GM23338 (cell line): ENCODE data around the gene VNN1. TPM values are rescaled to one million over a fixed set of nuclear protein-coding genes. Genes with fewer than 3 reads are reported as not detected.

ENCODE experiments used
- ATAC-seq: fragments of 200-7000 bp; cut with Tn5 transposase; 3 replicates; pipeline ENCODE4 v1.9.1; 2020
- DNase-seq: peaks from one replicate; pipeline ENCODE4 v3.0.0-alpha.2; 2015; ENCODE audit warnings: low spot score
- H2AFZ ChIP-seq: fragments of 200-600 bp; sonication (generic); 2 replicates; pipeline ENCODE4 v1.8.0; 2016; ENCODE audit warnings: antibody characterized with exemption, mild to moderate bottlenecking, moderate library complexity
- H3F3A ChIP-seq: fragments of 200-600 bp; sonication (generic); replicated peaks from 2 replicates; pipeline ENCODE4 v1.8.0; 2017; ENCODE audit warnings: antibody characterized with exemption, mixed run types, low read depth
- H3K27ac ChIP-seq: fragments of 200-600 bp; sonication (generic); 2 replicates; pipeline ENCODE4 v1.6.1; 2016; ENCODE audit warnings: low read depth
- H3K27me3 ChIP-seq: fragments of 200-600 bp; sonication (generic); 2 replicates; pipeline ENCODE4 v1.8.0; 2016; ENCODE audit warnings: mild to moderate bottlenecking, mixed run types, moderate library complexity; ENCODE audit not compliant: insufficient read depth
- H3K36me3 ChIP-seq: fragments of 200-600 bp; sonication (generic); 2 replicates; pipeline ENCODE4 v1.8.0; 2016; ENCODE audit warnings: mild to moderate bottlenecking; ENCODE audit not compliant: insufficient read depth
- H3K4me1 ChIP-seq: fragments of 200-600 bp; sonication (generic); 2 replicates; pipeline ENCODE4 v1.8.0; 2016; ENCODE audit warnings: mild to moderate bottlenecking, moderate library complexity; ENCODE audit not compliant: insufficient read depth
- H3K4me2 ChIP-seq: fragments of 200-600 bp; sonication (generic); 2 replicates; pipeline ENCODE4 v1.7.1; 2017; ENCODE audit warnings: mixed run types
- H3K4me3 ChIP-seq: fragments of 200-600 bp; sonication (generic); 2 replicates; pipeline ENCODE4 v1.6.1; 2016; ENCODE audit warnings: mixed run types
- H3K79me2 ChIP-seq: fragments of 200-600 bp; sonication (generic); replicated peaks from 2 replicates; pipeline ENCODE4 v1.8.0; 2017; ENCODE audit warnings: mild to moderate bottlenecking; ENCODE audit not compliant: insufficient read depth
- H3K9me2 ChIP-seq: fragments of 200-600 bp; sonication (generic); 2 replicates; pipeline ENCODE4 v1.8.0; 2017; ENCODE audit not compliant: insufficient read depth
- H4K20me1 ChIP-seq: fragments of 200-600 bp; sonication (generic); replicated peaks from 2 replicates; pipeline ENCODE4 v1.8.0; 2017; ENCODE audit warnings: mild to moderate bottlenecking; ENCODE audit not compliant: insufficient read depth
- H3K27ac Mint-ChIP-seq: 2 replicates; pipeline ENCODE4 v1.8.0; 2020; ENCODE audit warnings: inconsistent platforms, mild to moderate bottlenecking, moderate library complexity, mixed read lengths
- H3K27me3 Mint-ChIP-seq: 3 replicates; pipeline ENCODE4 v1.8.0; 2022; ENCODE audit warnings: low read depth, mild to moderate bottlenecking, moderate library complexity, mixed read lengths, inconsistent platforms; ENCODE audit not compliant: insufficient read depth, poor library complexity
- H3K36me3 Mint-ChIP-seq: 3 replicates; pipeline ENCODE4 v1.8.0; 2021; ENCODE audit warnings: low read depth, mild to moderate bottlenecking, inconsistent platforms, moderate library complexity, mixed read lengths
- H3K4me1 Mint-ChIP-seq: 3 replicates; pipeline ENCODE4 v1.8.0; 2020; ENCODE audit warnings: mild to moderate bottlenecking, inconsistent platforms, mixed read lengths
- H3K4me3 Mint-ChIP-seq: 3 replicates; pipeline ENCODE4 v1.8.0; 2021; ENCODE audit warnings: moderate library complexity, mild to moderate bottlenecking, inconsistent platforms, mixed read lengths
- H3K9me3 Mint-ChIP-seq: 3 replicates; pipeline ENCODE4 v1.8.0; 2020; ENCODE audit warnings: moderate library complexity, mild to moderate bottlenecking, inconsistent platforms, mixed read lengths
- JUNB ChIP-seq: IDR thresholded peaks from one replicate; pipeline ENCODE4 v1.6.1; 2016; ENCODE audit warnings: antibody characterized with exemption; ENCODE audit not compliant: unreplicated experiment
- NANOG ChIP-seq: IDR thresholded peaks from 2 replicates; pipeline ENCODE4 v1.6.1; 2016; ENCODE audit warnings: antibody characterized with exemption, borderline replicate concordance
- POLR2AphosphoS5 ChIP-seq: IDR thresholded peaks from 2 replicates; pipeline ENCODE4 v1.6.1; 2016; ENCODE audit warnings: antibody characterized with exemption, low read depth
- polyA plus RNA-seq: library from polyadenylated mRNA; unstranded; fragments of >200 nt; fragmentation: Nextera tagmentation; extraction: Ambion mirVana; gene quantifications from 2 replicates; pipeline ENCODE4 v1.2.1, GENCODE V29; 2016
- total RNA-seq: library from RNA; depleted of rRNA; stranded (reverse); fragments of >200 nt; shearing (Covaris generic); gene quantifications from 2 replicates; pipeline ENCODE4 v1.2.3, GENCODE V29; 2014
- TF ChIP-seq, protein P1 (sequence below): IDR thresholded peaks from one replicate; pipeline ENCODE4 v1.6.1; 2018; ENCODE audit warnings: antibody characterized with exemption; ENCODE audit not compliant: unreplicated experiment

Gene VNN1
- total and polyA plus RNA-seq, 2 experiments from 2014 or later: not detected

DNA sequence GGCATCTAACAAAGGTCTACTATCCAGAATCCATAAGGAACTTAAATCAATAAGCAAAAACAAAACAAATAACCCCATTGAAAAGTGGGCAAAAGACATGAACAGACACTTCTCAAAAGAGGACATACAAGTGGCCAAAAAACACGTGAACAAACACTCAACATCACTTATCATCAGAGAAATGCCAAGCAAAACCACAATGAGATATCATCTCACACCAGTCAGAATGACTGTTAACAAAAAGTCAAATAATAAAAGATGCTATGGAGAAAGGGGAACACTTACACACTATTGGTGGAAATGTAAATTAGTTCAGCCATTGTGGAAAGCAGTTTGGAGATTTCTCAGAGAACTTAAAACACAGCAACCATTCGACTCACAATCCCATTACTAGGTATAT, 19.4 kb upstream of the VNN1 start:
- Mint-ChIP-seq H3K4me1 (no peaks in the 10 kb centered on the region), H3K9me3 (no peaks in the 10 kb centered on the region), H3K36me3 (no peaks in the 10 kb centered on the region), H3K27me3 (peaks cover under 1% of the 10 kb centered on the region), H3K27ac (no peak overlapping the region), H3K4me3 (no peak overlapping the region)
- Histone ChIP-seq H2AFZ (no peak overlapping the region), H3F3A (no peaks in the 10 kb centered on the region), H4K20me1 (no peaks in the 10 kb centered on the region), H3K36me3 (no peaks in the 10 kb centered on the region), H3K4me2 (no peak overlapping the region), H3K27me3 (no peaks in the 10 kb centered on the region), H3K79me2 (no peaks in the 10 kb centered on the region), H3K4me3 (no peak overlapping the region), H3K9me2 (no peaks in the 10 kb centered on the region), H3K4me1 (no peaks in the 10 kb centered on the region), H3K27ac (no peak overlapping the region)
- DNase-seq (no peak), ATAC-seq (no peak)
- TF ChIP-seq, protein P1, sequence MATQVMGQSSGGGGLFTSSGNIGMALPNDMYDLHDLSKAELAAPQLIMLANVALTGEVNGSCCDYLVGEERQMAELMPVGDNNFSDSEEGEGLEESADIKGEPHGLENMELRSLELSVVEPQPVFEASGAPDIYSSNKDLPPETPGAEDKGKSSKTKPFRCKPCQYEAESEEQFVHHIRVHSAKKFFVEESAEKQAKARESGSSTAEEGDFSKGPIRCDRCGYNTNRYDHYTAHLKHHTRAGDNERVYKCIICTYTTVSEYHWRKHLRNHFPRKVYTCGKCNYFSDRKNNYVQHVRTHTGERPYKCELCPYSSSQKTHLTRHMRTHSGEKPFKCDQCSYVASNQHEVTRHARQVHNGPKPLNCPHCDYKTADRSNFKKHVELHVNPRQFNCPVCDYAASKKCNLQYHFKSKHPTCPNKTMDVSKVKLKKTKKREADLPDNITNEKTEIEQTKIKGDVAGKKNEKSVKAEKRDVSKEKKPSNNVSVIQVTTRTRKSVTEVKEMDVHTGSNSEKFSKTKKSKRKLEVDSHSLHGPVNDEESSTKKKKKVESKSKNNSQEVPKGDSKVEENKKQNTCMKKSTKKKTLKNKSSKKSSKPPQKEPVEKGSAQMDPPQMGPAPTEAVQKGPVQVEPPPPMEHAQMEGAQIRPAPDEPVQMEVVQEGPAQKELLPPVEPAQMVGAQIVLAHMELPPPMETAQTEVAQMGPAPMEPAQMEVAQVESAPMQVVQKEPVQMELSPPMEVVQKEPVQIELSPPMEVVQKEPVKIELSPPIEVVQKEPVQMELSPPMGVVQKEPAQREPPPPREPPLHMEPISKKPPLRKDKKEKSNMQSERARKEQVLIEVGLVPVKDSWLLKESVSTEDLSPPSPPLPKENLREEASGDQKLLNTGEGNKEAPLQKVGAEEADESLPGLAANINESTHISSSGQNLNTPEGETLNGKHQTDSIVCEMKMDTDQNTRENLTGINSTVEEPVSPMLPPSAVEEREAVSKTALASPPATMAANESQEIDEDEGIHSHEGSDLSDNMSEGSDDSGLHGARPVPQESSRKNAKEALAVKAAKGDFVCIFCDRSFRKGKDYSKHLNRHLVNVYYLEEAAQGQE: no peak
- no peak for TF ChIP-seq POLR2AphosphoS5
- no peak for TF ChIP-seq JUNB
- no peak for TF ChIP-seq NANOG

DNA sequence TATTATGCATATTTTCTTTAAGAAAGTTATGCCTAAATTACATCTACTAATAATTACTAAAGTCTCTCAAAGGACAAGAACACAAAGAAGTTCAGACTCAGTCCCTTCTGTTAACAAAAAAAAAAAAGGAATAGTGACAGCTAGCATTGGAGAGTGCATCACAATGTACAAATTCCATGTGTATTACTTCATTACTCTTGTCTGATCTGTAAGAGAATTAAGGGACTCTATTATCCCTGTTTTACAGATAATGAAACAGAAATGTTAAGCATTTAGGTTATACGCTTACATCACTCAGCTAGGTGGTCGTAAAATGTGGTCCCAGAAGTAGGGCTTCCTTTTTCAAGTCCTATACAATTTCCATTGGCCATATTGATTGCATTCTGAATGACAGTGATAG, 17.2 kb upstream of the VNN1 start:
- no peak for DNase-seq
- no peaks in the 10 kb centered on the region for H3K36me3 Mint-ChIP-seq
- H3F3A ChIP-seq: no peaks in the 10 kb centered on the region
- TF ChIP-seq, protein P1: no peak
- H3K36me3 ChIP-seq: no peaks in the 10 kb centered on the region
- H3K27me3 ChIP-seq: no peaks in the 10 kb centered on the region
- H3K27ac Mint-ChIP-seq: no peak overlapping the region
- ATAC-seq: no peak
- H3K9me2 ChIP-seq: no peaks in the 10 kb centered on the region
- H3K4me2 ChIP-seq: no peak overlapping the region
- no peak overlapping the region for H3K4me3 ChIP-seq
- no peaks in the 10 kb centered on the region for H3K4me1 ChIP-seq
- H3K79me2 ChIP-seq: no peaks in the 10 kb centered on the region
- no peaks in the 10 kb centered on the region for H3K4me1 Mint-ChIP-seq
- no peaks in the 10 kb centered on the region for H3K27me3 Mint-ChIP-seq
- no peaks in the 10 kb centered on the region for H3K9me3 Mint-ChIP-seq
- no peak overlapping the region for H2AFZ ChIP-seq
- no peak overlapping the region for H3K27ac ChIP-seq
- H3K4me3 Mint-ChIP-seq: no peak overlapping the region
- H4K20me1 ChIP-seq: no peaks in the 10 kb centered on the region
